H9 (cell line): ENCODE measurements around the gene CFAP54. TPM values are rescaled to one million over a fixed set of nuclear protein-coding genes. Genes with fewer than 3 reads are reported as not detected.
A peak's percentile ranks its signal among the peaks of the same experiment; 100 is the strongest.

Source experiments
- DNase-seq: peaks from one replicate; pipeline ENCODE4 v3.0.0-alpha.2; 2017
- H2AFZ ChIP-seq: one replicate; pipeline ENCODE4 v1.6.1; 2013; ENCODE audit warnings: mild to moderate bottlenecking, low read length, control low read depth, moderate library complexity
- H2AK5ac ChIP-seq: 2 replicates; pipeline ENCODE4 v1.6.1; 2013; ENCODE audit warnings: low read length, control low read depth, mixed read lengths; ENCODE audit not compliant: insufficient read length
- H2BK120ac ChIP-seq: one replicate; pipeline ENCODE4 v1.6.1; 2013; ENCODE audit warnings: low read depth, mild to moderate bottlenecking, low read length, control low read depth, inconsistent platforms; ENCODE audit not compliant: poor library complexity, severe bottlenecking
- H2BK12ac ChIP-seq: 2 replicates; pipeline ENCODE4 v1.6.1; 2013; ENCODE audit warnings: low read length, control low read depth, mixed read lengths, low read depth; ENCODE audit not compliant: insufficient read length
- H2BK15ac ChIP-seq: 2 replicates; pipeline ENCODE4 v1.6.1; 2013; ENCODE audit warnings: low read depth, low read length, control low read depth
- H2BK20ac ChIP-seq: one replicate; pipeline ENCODE4 v1.6.1; 2013; ENCODE audit warnings: low read depth, mild to moderate bottlenecking, low read length, control low read depth, inconsistent platforms; ENCODE audit not compliant: poor library complexity, severe bottlenecking
- H2BK5ac ChIP-seq: 2 replicates; pipeline ENCODE4 v1.6.1; 2013; ENCODE audit warnings: low read length, control low read depth, mixed read lengths; ENCODE audit not compliant: insufficient read length
- H3K14ac ChIP-seq: 2 replicates; pipeline ENCODE4 v1.6.1; 2013; ENCODE audit warnings: low read length, control low read depth; ENCODE audit not compliant: insufficient read depth
- H3K18ac ChIP-seq: 2 replicates; pipeline ENCODE4 v1.6.1; 2013; ENCODE audit warnings: low read depth, mild to moderate bottlenecking, mixed read lengths, low read length, control low read depth; ENCODE audit not compliant: insufficient read length
- H3K23ac ChIP-seq: 2 replicates; pipeline ENCODE4 v1.6.1; 2013; ENCODE audit warnings: low read length, control low read depth, mixed read lengths, low read depth; ENCODE audit not compliant: insufficient read length
- H3K23me2 ChIP-seq: 2 replicates; pipeline ENCODE4 v1.6.1; 2013; ENCODE audit warnings: low read depth, mild to moderate bottlenecking, mixed read lengths, low read length, control low read depth; ENCODE audit not compliant: insufficient read length, poor library complexity, severe bottlenecking
- H3K27ac ChIP-seq: 2 replicates; pipeline ENCODE4 v1.5.1; 2013; ENCODE audit warnings: low read length, control low read depth, mixed read lengths, low read depth; ENCODE audit not compliant: insufficient read length
- H3K27me3 ChIP-seq: 2 replicates; pipeline ENCODE4 v1.6.1; 2013; ENCODE audit warnings: low read length, control low read depth, inconsistent platforms; ENCODE audit not compliant: insufficient read depth
- H3K4ac ChIP-seq: 2 replicates; pipeline ENCODE4 v1.6.1; 2013; ENCODE audit warnings: low read depth, mild to moderate bottlenecking, control low read depth, inconsistent platforms, low read length, moderate library complexity
- H3K4me1 ChIP-seq: 2 replicates; pipeline ENCODE4 v1.6.1; 2013; ENCODE audit warnings: low read length, control low read depth, inconsistent platforms; ENCODE audit not compliant: insufficient read depth
- H3K4me2 ChIP-seq: 2 replicates; pipeline ENCODE4 v1.6.1; 2013; ENCODE audit warnings: low read length, control low read depth, mixed read lengths; ENCODE audit not compliant: insufficient read length, insufficient read depth
- H3K56ac ChIP-seq: 2 replicates; pipeline ENCODE4 v1.6.1; 2013; ENCODE audit warnings: low read depth, mild to moderate bottlenecking, mixed read lengths, low read length, control low read depth; ENCODE audit not compliant: insufficient read length
- H3K79me1 ChIP-seq: 2 replicates; pipeline ENCODE4 v1.6.1; 2013; ENCODE audit warnings: low read depth, mild to moderate bottlenecking, moderate library complexity, low read length, control low read depth, inconsistent platforms; ENCODE audit not compliant: insufficient read depth, poor library complexity, severe bottlenecking
- H3K79me2 ChIP-seq: 2 replicates; pipeline ENCODE4 v1.6.1; 2013; ENCODE audit warnings: low read length, control low read depth, inconsistent platforms; ENCODE audit not compliant: insufficient read depth
- H3K9ac ChIP-seq: 2 replicates; pipeline ENCODE4 v1.6.1; 2013; ENCODE audit warnings: low read length, control low read depth, mixed read lengths; ENCODE audit not compliant: insufficient read length; ENCODE audit errors: extremely low read depth
- H3K9me3 ChIP-seq: one replicate; pipeline ENCODE4 v1.6.1; 2013; ENCODE audit warnings: low read depth, low read length, inconsistent platforms; ENCODE audit not compliant: control insufficient read depth
- H3T11ph ChIP-seq: one replicate; pipeline ENCODE4 v1.6.1; 2013; ENCODE audit warnings: mild to moderate bottlenecking, low read length, control low read depth, inconsistent platforms
- H4K20me1 ChIP-seq: one replicate; pipeline ENCODE4 v1.6.1; 2013; ENCODE audit not compliant: control insufficient read depth, insufficient read length, insufficient read depth
- H4K5ac ChIP-seq: 2 replicates; pipeline ENCODE4 v1.6.1; 2013; ENCODE audit warnings: low read depth, mild to moderate bottlenecking, mixed read lengths, low read length, control low read depth; ENCODE audit not compliant: insufficient read length
- H4K8ac ChIP-seq: replicated peaks from 2 replicates; pipeline ENCODE4 v1.6.1; 2013; ENCODE audit warnings: low read length, control low read depth, mixed read lengths, low read depth; ENCODE audit not compliant: insufficient read length
- H4K91ac ChIP-seq: 2 replicates; pipeline ENCODE4 v1.6.1; 2013; ENCODE audit warnings: low read depth, mild to moderate bottlenecking, moderate library complexity, mixed read lengths, low read length, control low read depth; ENCODE audit not compliant: insufficient read length
- H3K27ac Mint-ChIP-seq, 3 experiments: 2 replicates in 2 of 3; 3 replicates in 1 of 3; pipeline ENCODE4 v1.8.0; 2020 to 2021; ENCODE audit warnings: mixed read lengths in 3 of 3, mild to moderate bottlenecking in 1 of 3, moderate library complexity in 1 of 3
- H3K27me3 Mint-ChIP-seq: 2 replicates; pipeline ENCODE4 v1.8.0; 2021; ENCODE audit warnings: low read depth, mild to moderate bottlenecking, moderate library complexity, mixed read lengths
- H3K36me3 Mint-ChIP-seq, 3 experiments: 2 replicates in 2 of 3; 3 replicates in 1 of 3; pipeline ENCODE4 v1.8.0; 2020 to 2021; ENCODE audit warnings: low read depth in 3 of 3, mixed read lengths in 3 of 3; ENCODE audit not compliant: insufficient read depth in 1 of 3
- H3K4me1 Mint-ChIP-seq, 2 experiments: 2 replicates each; pipeline ENCODE4 v1.8.0; 2020; ENCODE audit warnings: mixed read lengths in 2 of 2
- H3K4me3 Mint-ChIP-seq, 2 experiments: 2 replicates in 1 of 2; 3 replicates in 1 of 2; pipeline ENCODE4 v1.8.0; 2020 to 2021; ENCODE audit warnings: mild to moderate bottlenecking in 2 of 2, mixed read lengths in 2 of 2, moderate library complexity in 1 of 2
- H3K9me3 Mint-ChIP-seq, 2 experiments: 2 replicates in 1 of 2; 3 replicates in 1 of 2; pipeline ENCODE4 v1.8.0; 2020; ENCODE audit warnings: mild to moderate bottlenecking in 2 of 2, mixed read lengths in 2 of 2, moderate library complexity in 1 of 2
- CTCF ChIP-seq: fragments of 200-600 bp; sonication (generic); conservative IDR thresholded peaks from 3 replicates; pipeline ENCODE4 v1.8.0; 2021; ENCODE audit warnings: antibody characterized with exemption, mild to moderate bottlenecking
- WGBS: extraction: QIAGEN DNeasy Blood & Tissue Kit; methylation state at CpG from one replicate; pipeline ENCODE4 v1.1.7; 2013; ENCODE audit warnings: missing lambda C conversion rate, low lambda C conversion rate, mixed read lengths; ENCODE audit not compliant: insufficient read length; ENCODE audit errors: extremely low coverage; 5-methylcytosine and 5-hydroxymethylcytosine counted together
- total RNA-seq: library from RNA; stranded (reverse); gene quantifications from 2 replicates; pipeline ENCODE4 v1.2.1, GENCODE V29; 2021

CFAP54 gene
- total RNA-seq, 1 experiment from 2014 or later = 0.24 TPM

- H2AFZ ChIP-seq = no peak overlapping the region
- H4K5ac ChIP-seq = no peak overlapping the region
- no peak overlapping the region for H3K56ac ChIP-seq
- no peak overlapping the region for H2BK20ac ChIP-seq
- no peaks in the 10 kb centered on the region for H3K9me3 Mint-ChIP-seq
- H4K91ac ChIP-seq = no peak overlapping the region
- peak overlapping the region in 2 of 3 experiments; percentile 88 to 95; a peak in 3 of 7 replicates for H3K27ac Mint-ChIP-seq
- no peak overlapping the region for H3K18ac ChIP-seq
- H3K14ac ChIP-seq = no peak overlapping the region
- no peak overlapping the region for H3K4me3 Mint-ChIP-seq
- no peak overlapping the region for H3K27ac ChIP-seq
- no peak overlapping the region for H2BK5ac ChIP-seq
- no peak for DNase-seq
- H3K4me1 Mint-ChIP-seq = peaks cover 7 to 8% of the 10 kb centered on the region in 2 experiments
- H3K79me2 ChIP-seq = no peaks in the 10 kb centered on the region
- no peaks in the 10 kb centered on the region for H3K23me2 ChIP-seq
- H3K27me3 ChIP-seq = no peaks in the 10 kb centered on the region
- H3K27me3 Mint-ChIP-seq = no peaks in the 10 kb centered on the region; the same call in 1 of the 2 replicates
- no CpG with 5 or more reads among the region's 3 CpGs for WGBS
- H3K9ac ChIP-seq = no peak overlapping the region
- H3T11ph ChIP-seq = no peak overlapping the region
- no peak overlapping the region for H3K23ac ChIP-seq
- no peak overlapping the region for H4K8ac ChIP-seq
- H2BK15ac ChIP-seq = no peak overlapping the region
- no peaks in the 10 kb centered on the region; a peak in 1 of 7 replicates for H3K36me3 Mint-ChIP-seq
- H3K4me1 ChIP-seq = no peaks in the 10 kb centered on the region
- no peak overlapping the region for H2AK5ac ChIP-seq
- no peak overlapping the region for H2BK12ac ChIP-seq
- TF ChIP-seq CTCF = no peak
- no peak overlapping the region for H3K4ac ChIP-seq
- no peaks in the 10 kb centered on the region for H4K20me1 ChIP-seq
- no peaks in the 10 kb centered on the region for H3K79me1 ChIP-seq
- H3K9me3 ChIP-seq = no peaks in the 10 kb centered on the region
- H2BK120ac ChIP-seq = no peak overlapping the region
- H3K4me2 ChIP-seq = no peak overlapping the region
These were observed 11.3 kb downstream of the CFAP54 start for GRCh38 chr12:96500693-96501092.
